IMR-90 (cell line): ENCODE results near the gene RPLP1. TPM values are rescaled to one million over a fixed set of nuclear protein-coding genes. Genes with fewer than 3 reads are reported as not detected.

Experiments
- ATAC-seq: fragments of 200-7000 bp; cut with Tn5 transposase; 2 replicates; pipeline ENCODE4 v1.9.1; 2020; ENCODE audit warnings: low read depth, mild to moderate bottlenecking, moderate library complexity
- BruUV-seq: library from RNA; stranded (reverse); fragments of 400-500 nt; replicated peaks from 2 replicates; lab custom pipeline; 2021; lab: Mats Ljungman, UMichigan
- CTCF ChIA-PET: fragments of 300-600 bp; formaldehyde crosslinking; extraction: SDS; loops from one replicate; lab custom pipeline; 2021; ENCODE audit warnings: antibody characterized with exemption; lab: Yijun Ruan, JAX
- POLR2A ChIA-PET: fragments of 300-600 bp; sonication (Branson Sonifier 250); formaldehyde crosslinking; loops from one replicate; lab custom pipeline; 2022; ENCODE audit warnings: antibody characterized with exemption; ENCODE audit not compliant: unreplicated experiment; lab: Charles Lee
- DNase-seq: peaks from one replicate; pipeline ENCODE4 v3.0.0; 2013
- H2AFZ ChIP-seq: replicated peaks from 2 replicates; pipeline ENCODE3; 2013; ENCODE audit warnings: low read length, mild to moderate bottlenecking; ENCODE audit not compliant: poor library complexity
- H2AK5ac ChIP-seq: 2 replicates; pipeline ENCODE4 v1.6.1; 2013; ENCODE audit warnings: low read depth, low read length, inconsistent platforms
- H2AK9ac ChIP-seq: replicated peaks from 2 replicates; pipeline ENCODE3; 2013; ENCODE audit warnings: mild to moderate bottlenecking, low read depth, low read length, moderate library complexity; ENCODE audit not compliant: poor library complexity
- H2BK120ac ChIP-seq: 2 replicates; pipeline ENCODE4 v1.6.1; 2013; ENCODE audit warnings: low read depth, low read length, inconsistent platforms
- H2BK15ac ChIP-seq: 3 replicates; pipeline ENCODE4 v1.6.1; 2013; ENCODE audit warnings: low read depth, low read length, inconsistent platforms
- H2BK20ac ChIP-seq: 2 replicates; pipeline ENCODE4 v1.6.1; 2013; ENCODE audit warnings: low read depth, mild to moderate bottlenecking, inconsistent platforms, low read length, moderate library complexity
- H2BK5ac ChIP-seq: 2 replicates; pipeline ENCODE4 v1.6.1; 2013; ENCODE audit warnings: mild to moderate bottlenecking, low read depth, low read length, inconsistent platforms; ENCODE audit not compliant: poor library complexity, severe bottlenecking
- H3K14ac ChIP-seq: replicated peaks from 2 replicates; pipeline ENCODE4 v1.6.1; 2013; ENCODE audit warnings: low read depth, low read length, inconsistent platforms
- H3K18ac ChIP-seq: 2 replicates; pipeline ENCODE4 v1.6.1; 2013; ENCODE audit warnings: low read depth, low read length, control low read depth
- H3K23ac ChIP-seq: 2 replicates; pipeline ENCODE4 v1.6.1; 2013; ENCODE audit warnings: low read depth, low read length, inconsistent platforms
- H3K27ac ChIP-seq: 2 replicates; pipeline ENCODE4 v1.5.1; 2013; ENCODE audit warnings: mild to moderate bottlenecking, control low read depth, low read length; ENCODE audit not compliant: insufficient read depth
- H3K27me3 ChIP-seq: 2 replicates; pipeline ENCODE4 v1.6.1; 2013; ENCODE audit warnings: low read length; ENCODE audit not compliant: control insufficient read depth, insufficient read depth
- H3K36me3 ChIP-seq: 2 replicates; pipeline ENCODE4 v1.6.1; 2013; ENCODE audit warnings: low read length, mixed read lengths; ENCODE audit not compliant: control insufficient read depth, insufficient read depth
- H3K4ac ChIP-seq: 2 replicates; pipeline ENCODE4 v1.6.1; 2013; ENCODE audit warnings: low read depth, low read length, inconsistent platforms
- H3K4me1 ChIP-seq: 2 replicates; pipeline ENCODE4 v1.6.1; 2013; ENCODE audit warnings: low read length, mixed read lengths; ENCODE audit not compliant: control insufficient read depth, insufficient read depth
- H3K4me2 ChIP-seq: 2 replicates; pipeline ENCODE4 v1.6.1; 2013; ENCODE audit warnings: low read depth, mild to moderate bottlenecking, control low read depth, low read length, moderate library complexity
- H3K4me3 ChIP-seq: 2 replicates; pipeline ENCODE4 v1.5.1; 2013; ENCODE audit warnings: low read depth, mild to moderate bottlenecking, control low read depth, low read length, moderate library complexity; ENCODE audit not compliant: insufficient read depth
- H3K56ac ChIP-seq: 2 replicates; pipeline ENCODE4 v1.6.1; 2013; ENCODE audit warnings: low read length, inconsistent platforms; ENCODE audit not compliant: insufficient read depth; ENCODE audit errors: extremely low read depth
- H3K79me1 ChIP-seq, 2 experiments: 2 replicates each; pipeline ENCODE4 v1.6.1; 2013; ENCODE audit warnings: low read length in 2 of 2, inconsistent platforms in 1 of 2, low read depth in 1 of 2
- H3K9ac ChIP-seq: 2 replicates; pipeline ENCODE4 v1.6.1; 2013; ENCODE audit warnings: low read depth, low read length, control low read depth
- H3K9me1 ChIP-seq: 2 replicates; pipeline ENCODE4 v1.6.1; 2013; ENCODE audit warnings: low read length, inconsistent platforms; ENCODE audit not compliant: insufficient read depth
- H3K9me3 ChIP-seq: 2 replicates; pipeline ENCODE4 v1.6.1; 2013; ENCODE audit warnings: low read length; ENCODE audit not compliant: control insufficient read depth, insufficient read depth
- H4K20me1 ChIP-seq: 2 replicates; pipeline ENCODE4 v1.6.1; 2013; ENCODE audit warnings: low read length, inconsistent platforms; ENCODE audit not compliant: insufficient read depth
- H4K5ac ChIP-seq: 2 replicates; pipeline ENCODE4 v1.6.1; 2013; ENCODE audit warnings: mild to moderate bottlenecking, low read depth, low read length, control low read depth
- H4K8ac ChIP-seq, 2 experiments: 2 replicates each; pipeline ENCODE4 v1.6.1; 2013; ENCODE audit warnings: low read depth in 2 of 2, low read length in 2 of 2, control low read depth in 1 of 2, inconsistent platforms in 1 of 2
- H4K91ac ChIP-seq: 2 replicates; pipeline ENCODE4 v1.6.1; 2013; ENCODE audit warnings: low read depth, low read length, inconsistent platforms; ENCODE audit not compliant: insufficient read depth
- RCOR1 ChIP-seq: IDR thresholded peaks from 2 replicates; pipeline ENCODE4 v1.6.1; 2012; ENCODE audit warnings: mild to moderate bottlenecking, low read length, improper control_type of control experiment; ENCODE audit not compliant: insufficient replicate concordance
- WGBS, 2 experiments: methylation state at CpG; one replicate each; pipeline versions ENCODE4 v1.1.5 to v1.1.7; 2013; ENCODE audit warnings: missing lambda C conversion rate in 2 of 2; ENCODE audit not compliant: insufficient read length in 1 of 2; ENCODE audit errors: extremely low coverage in 2 of 2; 5-methylcytosine and 5-hydroxymethylcytosine counted together
- dilution Hi-C: fragments of 300-500 bp; cut with HindIII; formaldehyde crosslinking; loops from one replicate; pipeline ENCODE4 v1.14.3; 2018; ENCODE audit warnings: low sequenced_read_pairs; ENCODE audit not compliant: unreplicated experiment
- in situ Hi-C: fragments of 300-500 bp; cut with MboI; formaldehyde crosslinking; loops from 3 replicates; pipeline ENCODE4 v1.14.3; 2019; ENCODE audit warnings: low sequenced_read_pairs, inconsistent platforms, mixed read lengths
- intact Hi-C: fragments of 100-400 bp; cut with micrococcal nuclease; formaldehyde crosslinking; loops from 2 replicates; pipeline ENCODE4 v1.10.0; 2022
- polyA plus RNA-seq, 3 experiments: library from polyadenylated mRNA; depleted of rRNA; stranded (reverse); fragments of >200 nt; gene quantifications; 2 replicates each; pipeline ENCODE4 v1.2.3, GENCODE V29; 2012; ENCODE audit warnings: low replicate concordance in 1 of 3
- total RNA-seq: library from RNA; depleted of rRNA; stranded (reverse); fragments of >200 nt; gene quantifications from 2 replicates; pipeline ENCODE4 v1.2.3, GENCODE V29; 2012
- TF ChIP-seq, protein P1 (sequence below): fragments of 150-350 bp; IDR thresholded peaks from 2 replicates; pipeline ENCODE4 v1.6.1; 2016; ENCODE audit warnings: low read depth, mild to moderate bottlenecking, low read length, moderate library complexity, borderline replicate concordance

RPLP1 gene
- total and polyA plus RNA-seq, 2 of the 4 experiments (the other 2 are of a cell fraction): 97.0 to 1,440 TPM

DNA sequence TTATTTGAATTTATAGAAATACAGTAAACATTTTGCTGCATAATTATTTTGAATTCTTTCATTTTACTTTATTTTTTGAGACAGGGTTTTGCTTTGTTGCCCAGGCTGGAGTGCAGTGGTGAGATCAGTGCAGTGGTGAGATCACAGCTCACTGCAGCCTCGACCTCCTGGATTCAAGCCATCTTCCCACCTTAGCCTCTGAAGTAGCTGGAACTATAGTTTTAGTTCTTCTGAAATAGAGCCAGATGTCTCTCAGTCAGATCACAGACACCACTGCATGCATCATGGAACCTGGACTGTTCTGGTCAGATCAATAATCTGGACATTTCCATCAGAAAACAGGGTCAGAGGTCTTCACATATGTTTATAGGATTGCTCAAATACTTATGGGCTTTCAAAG, 7.9 kb downstream of the RPLP1 start:
- no peak overlapping the region for H2BK5ac ChIP-seq
- peaks cover 13% of the 10 kb centered on the region for H3K36me3 ChIP-seq
- H2BK120ac ChIP-seq: no peak overlapping the region
- in situ Hi-C loops: no loop called here
- CTCF ChIA-PET: no interaction called here
- no peaks in the 10 kb centered on the region for H3K27me3 ChIP-seq
- H3K9me3 ChIP-seq: no peaks in the 10 kb centered on the region
- no CpG with 5 or more reads among the region's 1 CpG for WGBS, 2 experiments
- H3K56ac ChIP-seq: no peak overlapping the region
- dilution Hi-C loops: no loop called here
- no peak overlapping the region for H3K23ac ChIP-seq
- H3K4me1 ChIP-seq: peaks cover 12% of the 10 kb centered on the region
- no TSS peak for BruUV-seq
- H4K91ac ChIP-seq: no peak overlapping the region
- TF ChIP-seq, protein P1, sequence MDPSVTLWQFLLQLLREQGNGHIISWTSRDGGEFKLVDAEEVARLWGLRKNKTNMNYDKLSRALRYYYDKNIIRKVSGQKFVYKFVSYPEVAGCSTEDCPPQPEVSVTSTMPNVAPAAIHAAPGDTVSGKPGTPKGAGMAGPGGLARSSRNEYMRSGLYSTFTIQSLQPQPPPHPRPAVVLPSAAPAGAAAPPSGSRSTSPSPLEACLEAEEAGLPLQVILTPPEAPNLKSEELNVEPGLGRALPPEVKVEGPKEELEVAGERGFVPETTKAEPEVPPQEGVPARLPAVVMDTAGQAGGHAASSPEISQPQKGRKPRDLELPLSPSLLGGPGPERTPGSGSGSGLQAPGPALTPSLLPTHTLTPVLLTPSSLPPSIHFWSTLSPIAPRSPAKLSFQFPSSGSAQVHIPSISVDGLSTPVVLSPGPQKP: no peak
- TF ChIP-seq RCOR1: no peak
- peaks cover 25% of the 10 kb centered on the region for H3K9me1 ChIP-seq
- DNase-seq: no peak
- no peak overlapping the region for H3K4ac ChIP-seq
- POLR2A ChIA-PET: no interaction called here
- no peak overlapping the region for H2AFZ ChIP-seq
- no peak overlapping the region for H3K9ac ChIP-seq
- no peak overlapping the region for H4K5ac ChIP-seq
- no peak overlapping the region for H3K14ac ChIP-seq
- no peak overlapping the region for H2AK9ac ChIP-seq
- no peak overlapping the region for H3K4me3 ChIP-seq
- intact Hi-C loops: no loop called here
- H2BK20ac ChIP-seq: no peak overlapping the region
- H2AK5ac ChIP-seq: no peak overlapping the region
- H4K8ac ChIP-seq: no peak overlapping the region
- H2BK15ac ChIP-seq: no peak overlapping the region
- no peak for ATAC-seq
- H4K20me1 ChIP-seq: peaks cover 26% of the 10 kb centered on the region
- no peak overlapping the region for H3K18ac ChIP-seq
- H3K4me2 ChIP-seq: no peak overlapping the region
- no peak overlapping the region for H3K27ac ChIP-seq
- peaks cover 10 to 36% of the 10 kb centered on the region in 2 experiments for H3K79me1 ChIP-seq
